GM19193 (cell line): Measurements from ENCODE around the gene HOXC5.

Experiments
- POLR2A ChIP-seq: IDR thresholded peaks from 4 replicates; pipeline ENCODE4 v1.6.1; 2011; ENCODE audit not compliant: insufficient read depth, insufficient read length; ENCODE audit errors: extremely low read depth

The HOXC5 gene

GRCh38 chr12:54001283-54002187 is 31.3 kb upstream of the HOXC5 start:
- no peak for TF ChIP-seq POLR2A

DNA sequence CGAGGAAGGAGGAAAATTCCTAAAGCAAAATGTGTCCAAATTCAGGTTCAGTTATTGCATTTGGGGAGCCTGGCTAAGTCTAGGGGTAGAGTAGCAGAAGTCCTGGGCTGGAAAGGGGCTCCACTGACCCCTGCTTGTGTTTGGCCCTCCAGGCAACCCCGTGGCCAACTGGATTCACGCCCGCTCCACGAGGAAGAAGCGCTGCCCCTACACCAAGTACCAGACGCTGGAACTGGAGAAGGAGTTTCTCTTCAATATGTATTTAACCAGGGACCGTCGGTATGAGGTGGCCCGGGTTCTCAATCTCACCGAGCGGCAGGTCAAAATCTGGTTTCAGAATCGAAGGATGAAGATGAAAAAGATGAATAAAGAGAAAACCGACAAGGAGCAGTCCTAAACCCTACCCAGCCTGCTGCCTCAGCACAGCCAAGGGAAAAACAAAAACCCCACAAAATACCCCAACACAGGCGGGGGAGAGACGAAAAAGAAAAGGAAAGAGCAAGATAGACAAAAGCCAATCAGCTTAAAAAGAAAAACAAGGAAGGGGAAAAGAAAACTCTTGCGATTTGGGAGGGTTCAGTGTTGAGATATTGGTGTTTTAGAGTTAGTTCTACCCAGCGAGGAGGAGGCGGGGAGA is 30.5 kb upstream of the HOXC5 start:
- TF ChIP-seq POLR2A, result no peak

DNA sequence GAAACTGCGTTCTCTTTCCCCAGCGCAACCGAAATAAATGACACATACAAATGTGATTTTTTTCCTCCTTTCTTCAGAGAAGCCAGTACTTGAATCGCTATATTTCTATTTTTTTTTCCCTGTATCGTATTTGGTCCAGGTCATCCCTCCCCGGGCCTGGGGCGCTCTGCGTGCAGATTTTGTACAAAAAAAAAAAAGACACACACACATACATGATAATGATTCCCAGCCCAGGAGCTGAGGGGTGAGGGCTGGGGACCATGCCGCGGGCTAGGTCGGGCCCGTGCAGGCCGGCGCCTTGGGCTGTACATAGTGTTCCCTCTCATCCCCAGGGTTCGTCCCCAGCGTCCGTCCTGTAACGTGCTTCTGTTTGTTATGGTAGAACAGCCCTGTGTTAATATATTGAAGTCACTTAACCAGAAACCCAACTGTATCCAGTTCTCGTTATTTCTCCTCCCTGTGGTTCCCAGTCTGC is 29.9 kb upstream of the HOXC5 start:
- no peak for TF ChIP-seq POLR2A

- TF ChIP-seq POLR2A, result no peak
These were observed 29.2 kb upstream of the HOXC5 start for GRCh38 chr12:54003625-54004024.

GRCh38 chr12:54004063-54004840 is 28.6 kb upstream of the HOXC5 start:
- TF ChIP-seq POLR2A, result no peak

DNA sequence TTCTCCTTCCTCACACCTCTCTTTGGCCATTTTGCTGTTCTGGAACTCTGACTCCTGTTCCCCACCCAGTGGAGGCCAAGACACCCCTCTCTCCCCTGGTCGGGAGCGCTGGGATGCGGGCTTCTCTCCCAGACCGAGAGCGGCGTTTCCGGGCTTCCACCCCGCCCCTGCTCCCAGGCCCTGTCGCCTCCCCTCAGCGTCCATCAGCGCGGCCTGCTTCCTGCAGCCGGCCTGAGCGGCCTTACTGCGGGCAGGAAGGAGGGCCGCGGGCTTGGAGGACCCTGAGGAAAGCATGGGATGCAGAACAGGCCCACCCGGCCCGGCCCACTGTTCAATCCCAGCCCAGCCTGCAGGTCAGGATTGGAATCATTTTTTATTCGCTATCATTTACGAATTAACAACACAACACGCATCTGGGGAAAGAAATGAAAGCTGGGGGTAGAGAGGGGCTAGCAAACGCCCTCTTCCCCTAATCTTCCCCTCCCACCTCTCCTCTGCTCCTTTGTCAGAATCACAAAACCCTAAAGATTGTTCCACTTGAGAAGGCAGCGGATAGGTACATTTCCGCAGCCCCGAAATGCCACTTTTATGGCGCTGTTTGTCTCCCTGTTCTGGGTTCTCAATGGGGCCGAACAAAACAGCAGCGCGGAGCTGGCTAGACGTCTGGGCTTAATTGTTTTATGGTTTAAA is 27.9 kb upstream of the HOXC5 start:
- no peak for TF ChIP-seq POLR2A

- no peak for TF ChIP-seq POLR2A
These were observed 27.4 kb upstream of the HOXC5 start for GRCh38 chr12:54005531-54005852.

DNA sequence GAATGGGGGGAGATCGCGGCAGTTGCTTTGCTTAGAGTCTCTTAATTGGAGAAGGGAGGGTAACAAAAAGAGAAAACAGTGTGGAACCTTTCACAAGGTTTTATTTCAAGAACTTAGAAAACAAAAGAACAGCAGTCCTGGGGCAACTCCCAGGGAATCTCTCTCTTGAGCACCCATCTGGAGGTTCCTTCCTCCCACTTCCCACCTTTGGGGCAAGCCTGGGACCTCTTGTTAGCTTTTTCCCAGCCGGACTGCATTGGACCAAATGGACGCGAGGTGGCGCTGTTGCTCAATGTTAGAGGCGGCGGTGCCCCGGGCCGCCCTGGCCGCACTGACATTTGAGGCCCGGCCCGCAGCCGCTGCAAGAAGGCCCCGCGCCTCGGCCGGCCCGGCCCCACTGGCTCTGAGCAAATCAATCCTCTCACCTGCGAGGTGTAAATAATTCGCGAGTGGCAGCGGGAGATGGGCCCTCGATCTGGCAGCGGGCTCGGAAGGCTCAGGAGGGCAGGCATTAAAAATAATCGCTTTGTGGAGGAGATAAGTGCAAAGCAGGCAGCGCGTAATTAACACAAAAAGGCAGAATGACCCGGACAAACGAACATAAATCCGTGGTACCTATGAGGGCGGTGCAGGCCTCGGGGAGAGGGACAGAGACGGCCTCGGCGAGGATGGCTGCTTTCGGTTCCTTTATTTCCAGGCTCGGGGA is 26.8 kb upstream of the HOXC5 start:
- TF ChIP-seq POLR2A, result no peak

GRCh38 chr12:54006559-54007220 is 26.2 kb upstream of the HOXC5 start:
- no peak for TF ChIP-seq POLR2A

DNA sequence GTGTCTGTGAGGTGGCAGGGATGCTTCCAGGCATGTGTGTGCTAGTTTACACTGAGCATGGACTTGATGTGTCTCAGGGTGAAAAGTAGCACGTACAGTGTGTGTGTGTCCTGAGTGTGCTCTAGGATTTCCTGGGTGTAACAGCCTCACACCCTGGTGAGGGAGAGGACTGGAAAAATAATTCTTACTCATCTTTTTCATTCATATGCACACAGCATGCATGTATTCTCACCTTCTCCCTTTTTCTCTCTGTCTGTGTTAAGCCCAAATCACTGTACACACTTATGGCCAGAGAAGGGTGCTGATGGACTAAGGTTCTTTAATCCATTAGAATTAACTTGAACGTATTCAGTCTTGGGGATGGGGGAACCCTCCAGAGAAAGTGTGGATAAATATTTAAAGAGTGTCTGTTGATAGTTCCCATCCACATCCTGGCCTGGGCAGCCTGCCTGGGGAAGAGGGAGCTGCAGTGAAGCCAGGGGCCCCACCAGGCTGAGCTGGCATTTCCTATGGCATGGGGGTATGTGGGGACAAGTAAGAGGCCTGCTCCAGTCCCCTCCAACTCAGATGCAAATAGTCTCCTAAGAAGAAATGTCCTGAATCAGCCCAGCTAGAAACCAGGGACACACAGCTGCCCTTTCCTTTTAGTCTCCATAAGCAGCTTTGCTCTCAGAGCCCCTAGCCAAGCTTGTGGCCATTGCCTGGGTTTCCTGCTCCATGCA is 25.2 kb upstream of the HOXC5 start:
- no peak for TF ChIP-seq POLR2A

DNA sequence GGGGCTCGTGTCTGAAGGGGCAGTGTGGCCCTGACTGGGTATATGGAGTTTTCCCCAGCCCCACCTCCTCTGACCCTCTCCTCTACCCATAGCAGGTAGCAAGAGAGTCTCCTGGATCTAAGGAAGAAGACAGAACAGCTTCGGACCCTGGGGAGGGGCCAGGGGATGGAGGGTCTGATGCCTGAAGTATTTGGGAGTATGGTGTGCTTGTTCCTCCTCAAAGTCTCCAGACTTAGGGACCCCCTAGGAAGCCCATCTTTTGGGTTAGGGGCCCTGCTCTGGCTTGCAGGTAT is 24.6 kb upstream of the HOXC5 start:
- no peak for TF ChIP-seq POLR2A

- TF ChIP-seq POLR2A, result no peak
These were observed 23.4 kb upstream of the HOXC5 start for GRCh38 chr12:54009171-54010052.

- TF ChIP-seq POLR2A, result no peak
These were observed 22.5 kb upstream of the HOXC5 start for GRCh38 chr12:54010053-54010971.
